HepG2 (cell line): Measurements from ENCODE around the gene S100P. TPM values are rescaled to one million over a fixed set of nuclear protein-coding genes. Genes with fewer than 3 reads are reported as not detected.

ENCODE experiments used
- ATRX ChIP-seq: sonication (generic); formaldehyde crosslinking; IDR thresholded peaks from 2 replicates; pipeline ENCODE4 v1.4.0; 2020; ENCODE audit warnings: missing genetic modification reagents, borderline replicate concordance
- LRRFIP1 ChIP-seq: sonication (generic); formaldehyde crosslinking; conservative IDR thresholded peaks from 2 replicates; pipeline ENCODE4 v1.4.0; 2020; ENCODE audit warnings: missing genetic modification reagents
- MAX ChIP-seq: IDR thresholded peaks from 2 replicates; pipeline ENCODE4 v1.6.1; 2012; ENCODE audit warnings: inconsistent platforms
- NCOR1 ChIP-seq: fragments of 200-600 bp; sonication (generic); IDR thresholded peaks from 2 replicates; pipeline ENCODE4 v1.7.0; 2017; ENCODE audit warnings: antibody characterized with exemption, low read length, borderline replicate concordance
- NR2C2 ChIP-seq: sonication (generic); formaldehyde crosslinking; IDR thresholded peaks from 2 replicates; pipeline ENCODE4 v1.4.0; 2020; ENCODE audit warnings: missing genetic modification reagents, mild to moderate bottlenecking, moderate library complexity, borderline replicate concordance
- RNF2 ChIP-seq: fragments of 450-650 bp; conservative IDR thresholded peaks from 2 replicates; pipeline ENCODE4 v1.6.1; 2016; ENCODE audit warnings: low read depth
- SYNCRIP ChIP-seq: fragments of 200-400 bp; formaldehyde crosslinking; IDR thresholded peaks from 2 replicates; pipeline ENCODE4 v1.6.1; 2018; ENCODE audit warnings: mild to moderate bottlenecking, low read depth, low read length; ENCODE audit not compliant: insufficient read depth
- ZBTB4 ChIP-seq: sonication (generic); formaldehyde crosslinking; IDR thresholded peaks from 2 replicates; pipeline ENCODE4 v1.4.0; 2020; ENCODE audit warnings: missing genetic modification reagents, mild to moderate bottlenecking, borderline replicate concordance
- ZNF160 ChIP-seq: sonication (generic); formaldehyde crosslinking; IDR thresholded peaks from 2 replicates; pipeline ENCODE4 v1.8.0; 2022; ENCODE audit warnings: mild to moderate bottlenecking, inconsistent platforms, missing genetic modification reagents
- ZNF17 ChIP-seq: sonication (generic); formaldehyde crosslinking; IDR thresholded peaks from 2 replicates; pipeline ENCODE4 v1.5.0; 2020; ENCODE audit warnings: mild to moderate bottlenecking, missing genetic modification reagents
- polyA plus RNA-seq, 8 experiments: library from polyadenylated mRNA; depleted of rRNA in 3 of 8; stranded (reverse) in 7 of 8; unstranded in 1 of 8; fragments of >200 nt; fragmentation: Illumina TruSeq in 4 of 8; extraction: Trizol in 4 of 8; gene quantifications; 2 replicates each; pipeline versions ENCODE4 v1.2.1 to v1.2.3, GENCODE V29; 2011 to 2016; ENCODE audit warnings: low read depth in 4 of 8, missing spikeins in 1 of 8, mixed read lengths in 1 of 8; ENCODE audit not compliant: insufficient read depth in 1 of 8
- total RNA-seq, 5 experiments: library from RNA; depleted of rRNA; stranded (reverse); fragments of >200 nt; fragmentation: Illumina TruSeq; extraction: Trizol; gene quantifications; 2 replicates each; pipeline ENCODE4 v1.2.3, GENCODE V29; 2016; ENCODE audit warnings: low read depth in 1 of 5
- TF ChIP-seq, protein P1 (sequence below): sonication (generic); formaldehyde crosslinking; IDR thresholded peaks from 2 replicates; pipeline ENCODE4 v1.8.0; 2022; ENCODE audit warnings: mild to moderate bottlenecking, missing genetic modification reagents, borderline replicate concordance
- TF ChIP-seq, protein P2 (sequence below): sonication (generic); formaldehyde crosslinking; IDR thresholded peaks from 2 replicates; pipeline ENCODE4 v1.4.0; 2020; ENCODE audit warnings: missing genetic modification reagents; ENCODE audit errors: not compliant biosample characterization
- TF ChIP-seq, protein P3 (sequence below): sonication (generic); formaldehyde crosslinking; IDR thresholded peaks from 2 replicates; pipeline ENCODE4 v1.4.0; 2020; ENCODE audit warnings: missing genetic modification reagents

S100P gene
- total and polyA plus RNA-seq, 2 of the 13 experiments (the other 11 are each of a cell fraction or from before 2014, with no cell fraction given), result 278 to 1,649 TPM

- TF ChIP-seq, protein P1, sequence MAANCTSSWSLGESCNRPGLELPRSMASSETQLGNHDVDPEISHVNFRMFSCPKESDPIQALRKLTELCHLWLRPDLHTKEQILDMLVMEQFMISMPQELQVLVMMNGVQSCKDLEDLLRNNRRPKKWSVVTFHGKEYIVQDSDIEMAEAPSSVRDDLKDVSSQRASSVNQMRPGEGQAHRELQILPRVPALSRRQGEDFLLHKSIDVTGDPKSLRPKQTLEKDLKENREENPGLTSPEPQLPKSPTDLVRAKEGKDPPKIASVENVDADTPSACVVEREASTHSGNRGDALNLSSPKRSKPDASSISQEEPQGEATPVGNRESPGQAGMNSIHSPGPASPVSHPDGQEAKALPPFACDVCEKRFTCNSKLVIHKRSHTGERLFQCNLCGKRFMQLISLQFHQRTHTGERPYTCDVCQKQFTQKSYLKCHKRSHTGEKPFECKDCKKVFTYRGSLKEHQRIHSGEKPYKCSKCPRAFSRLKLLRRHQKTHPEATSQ (CRISPR knock-in tag), result peak; percentile 67
- TF ChIP-seq, protein P2, sequence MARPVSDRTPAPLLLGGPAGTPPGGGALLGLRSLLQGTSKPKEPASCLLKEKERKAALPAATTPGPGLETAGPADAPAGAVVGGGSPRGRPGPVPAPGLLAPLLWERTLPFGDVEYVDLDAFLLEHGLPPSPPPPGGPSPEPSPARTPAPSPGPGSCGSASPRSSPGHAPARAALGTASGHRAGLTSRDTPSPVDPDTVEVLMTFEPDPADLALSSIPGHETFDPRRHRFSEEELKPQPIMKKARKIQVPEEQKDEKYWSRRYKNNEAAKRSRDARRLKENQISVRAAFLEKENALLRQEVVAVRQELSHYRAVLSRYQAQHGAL (CRISPR knock-in tag), result no peak
- TF ChIP-seq ATRX (CRISPR knock-in tag), result no peak
- TF ChIP-seq, protein P3, sequence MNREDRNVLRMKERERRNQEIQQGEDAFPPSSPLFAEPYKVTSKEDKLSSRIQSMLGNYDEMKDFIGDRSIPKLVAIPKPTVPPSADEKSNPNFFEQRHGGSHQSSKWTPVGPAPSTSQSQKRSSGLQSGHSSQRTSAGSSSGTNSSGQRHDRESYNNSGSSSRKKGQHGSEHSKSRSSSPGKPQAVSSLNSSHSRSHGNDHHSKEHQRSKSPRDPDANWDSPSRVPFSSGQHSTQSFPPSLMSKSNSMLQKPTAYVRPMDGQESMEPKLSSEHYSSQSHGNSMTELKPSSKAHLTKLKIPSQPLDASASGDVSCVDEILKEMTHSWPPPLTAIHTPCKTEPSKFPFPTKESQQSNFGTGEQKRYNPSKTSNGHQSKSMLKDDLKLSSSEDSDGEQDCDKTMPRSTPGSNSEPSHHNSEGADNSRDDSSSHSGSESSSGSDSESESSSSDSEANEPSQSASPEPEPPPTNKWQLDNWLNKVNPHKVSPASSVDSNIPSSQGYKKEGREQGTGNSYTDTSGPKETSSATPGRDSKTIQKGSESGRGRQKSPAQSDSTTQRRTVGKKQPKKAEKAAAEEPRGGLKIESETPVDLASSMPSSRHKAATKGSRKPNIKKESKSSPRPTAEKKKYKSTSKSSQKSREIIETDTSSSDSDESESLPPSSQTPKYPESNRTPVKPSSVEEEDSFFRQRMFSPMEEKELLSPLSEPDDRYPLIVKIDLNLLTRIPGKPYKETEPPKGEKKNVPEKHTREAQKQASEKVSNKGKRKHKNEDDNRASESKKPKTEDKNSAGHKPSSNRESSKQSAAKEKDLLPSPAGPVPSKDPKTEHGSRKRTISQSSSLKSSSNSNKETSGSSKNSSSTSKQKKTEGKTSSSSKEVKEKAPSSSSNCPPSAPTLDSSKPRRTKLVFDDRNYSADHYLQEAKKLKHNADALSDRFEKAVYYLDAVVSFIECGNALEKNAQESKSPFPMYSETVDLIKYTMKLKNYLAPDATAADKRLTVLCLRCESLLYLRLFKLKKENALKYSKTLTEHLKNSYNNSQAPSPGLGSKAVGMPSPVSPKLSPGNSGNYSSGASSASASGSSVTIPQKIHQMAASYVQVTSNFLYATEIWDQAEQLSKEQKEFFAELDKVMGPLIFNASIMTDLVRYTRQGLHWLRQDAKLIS (CRISPR knock-in tag), result 0 out of 2 replicates have a peak, but pooled peaks have one; percentile 38
- TF ChIP-seq ZNF17 (CRISPR knock-in tag), result no peak
- TF ChIP-seq ZNF160 (CRISPR knock-in tag), result peak; percentile 91
- TF ChIP-seq NCOR1, result no peak
- TF ChIP-seq MAX, result peak; percentile 96
- TF ChIP-seq NR2C2 (CRISPR knock-in tag), result peak; percentile 54
- TF ChIP-seq ZBTB4 (CRISPR knock-in tag), result no peak
- peak; percentile 78; the same call in 1 of the 2 replicates for TF ChIP-seq RNF2
- no peak for TF ChIP-seq LRRFIP1
- no peak for TF ChIP-seq SYNCRIP
These were observed 19.8 kb upstream of the S100P start (continued) for GRCh38 chr4:6673660-6674499.
